Measurements from ENCODE around the gene ZNF525.
"Not testable (repeated sequence)": the region's sequence is repeated elsewhere in the genome, so short reads cannot be mapped to it uniquely, and the experiment has no call there.

The ZNF525 gene

GRCh38 chr19:53409505-53410204, 44.1 kb downstream of the ZNF525 start:
- intact Hi-C loops (cut with DNase I; ENCODE audit: low total_unique reads): no loop called here
- H3K36me3 ChIP-seq: peaks cover 49 to 79% (median 67%) of the 10 kb centered on the region in 3 donors
- TF ChIP-seq CTCF (IDR thresholded peaks at IDR 0.05): no peak
- peaks cover 6 to 77% (median 63%) of the 10 kb centered on the region in 3 donors for H3K9me3 ChIP-seq
- H3K4me1 ChIP-seq: no peaks in the 10 kb centered on the region
- no peak overlapping the region for H3K4me3 ChIP-seq
- H3K27ac ChIP-seq: no peak overlapping the region
- DNase-seq: no peak
- no peaks in the 10 kb centered on the region for H3K27me3 ChIP-seq

GRCh38 chr19:53420520-53421315, 55.2 kb downstream of the ZNF525 start:
- not testable (repeated sequence) for DNase-seq, H3K4me3 ChIP-seq, H3K36me3 ChIP-seq, H3K9me3 ChIP-seq, H3K4me1 ChIP-seq, H3K27ac ChIP-seq, H3K27me3 ChIP-seq
- intact Hi-C loops (cut with DNase I; ENCODE audit: low total_unique reads): loop anchor here (5.0 to 10.0 kb wide), 2 partner anchors 94 to 327 kb away; no protein-coding TSS in a partner anchor

- no peak overlapping the region for H3K27ac ChIP-seq
- TF ChIP-seq CTCF (IDR thresholded peaks at IDR 0.05): no peak
- no peak for DNase-seq
- no peak overlapping the region for H3K4me3 ChIP-seq
- intact Hi-C loops (cut with DNase I; ENCODE audit: low total_unique reads): loop anchor here (5.0 to 10.0 kb wide), 2 partner anchors 92 to 325 kb away; no protein-coding TSS in a partner anchor
- H3K27me3 ChIP-seq: no peaks in the 10 kb centered on the region
- no peaks in the 10 kb centered on the region for H3K36me3 ChIP-seq
- H3K9me3 ChIP-seq: no peaks in the 10 kb centered on the region
- peaks cover 0 to 4% (median 0%) of the 10 kb centered on the region in 4 donors for H3K4me1 ChIP-seq
Observed at GRCh38 chr19:53422551-53422950, 57.0 kb downstream of the ZNF525 start.

- H3K27me3 ChIP-seq, H3K36me3 ChIP-seq, H3K9me3 ChIP-seq, H3K4me3 ChIP-seq, H3K4me1 ChIP-seq, H3K27ac ChIP-seq, DNase-seq: not testable (repeated sequence)
- intact Hi-C loops (cut with DNase I; ENCODE audit: low total_unique reads): loop anchor here (5.0 to 10.0 kb wide), 2 partner anchors 92 to 324 kb away; no protein-coding TSS in a partner anchor
Observed at GRCh38 chr19:53423074-53423473, 57.6 kb downstream of the ZNF525 start.

GRCh38 chr19:53423680-53424079, 58.2 kb downstream of the ZNF525 start:
- H3K36me3 ChIP-seq, H3K27me3 ChIP-seq, DNase-seq, H3K27ac ChIP-seq, H3K4me1 ChIP-seq, H3K9me3 ChIP-seq, H3K4me3 ChIP-seq: not testable (repeated sequence)
- intact Hi-C loops (cut with DNase I; ENCODE audit: low total_unique reads): loop anchor here (5.0 to 10.0 kb wide), 2 partner anchors 91 to 324 kb away; no protein-coding TSS in a partner anchor

GRCh38 chr19:53424968-53425597, 59.6 kb downstream of the ZNF525 start:
- Histone ChIP-seq H3K4me1 (peaks cover 0 to 4% (median 0%) of the 10 kb centered on the region in 4 donors), H3K27ac (no peak overlapping the region), H3K9me3 (no peaks in the 10 kb centered on the region), H3K36me3 (no peaks in the 10 kb centered on the region), H3K4me3 (no peak overlapping the region), H3K27me3 (no peaks in the 10 kb centered on the region)
- DNase-seq: peak; percentile 71 to 82
- TF ChIP-seq CTCF (IDR thresholded peaks at IDR 0.05): peak; percentile 68 to 70
- intact Hi-C loops (cut with DNase I; ENCODE audit: low total_unique reads): loop anchor here (5.0 to 10.0 kb wide), 2 partner anchors 90 to 322 kb away; no protein-coding TSS in a partner anchor
